Hepatocyte (in vitro differentiated cells): ENCODE results near the gene ARL10. TPM values are rescaled to one million over a fixed set of nuclear protein-coding genes. Genes with fewer than 3 reads are reported as not detected.

Experiments
- DNase-seq: peaks from one replicate; pipeline ENCODE4 v3.0.0-alpha.2; 2016; ENCODE audit warnings: low spot score
- H2AFZ ChIP-seq: fragments of 200-600 bp; sonication (generic); 2 replicates; pipeline ENCODE4 v1.6.0; 2016; ENCODE audit warnings: antibody characterized with exemption, mild to moderate bottlenecking
- H3K27ac ChIP-seq: fragments of 200-600 bp; sonication (generic); 2 replicates; pipeline ENCODE4 v1.5.1; 2016; ENCODE audit warnings: mild to moderate bottlenecking
- H3K27me3 ChIP-seq: fragments of 200-600 bp; sonication (generic); 2 replicates; pipeline ENCODE4 v1.6.1; 2016
- H3K36me3 ChIP-seq: fragments of 200-600 bp; sonication (generic); replicated peaks from 2 replicates; pipeline ENCODE4 v1.5.1; 2016; ENCODE audit warnings: low read depth; ENCODE audit not compliant: insufficient read depth
- H3K4me1 ChIP-seq: fragments of 200-600 bp; sonication (generic); 2 replicates; pipeline ENCODE4 v1.5.1; 2016; ENCODE audit warnings: mild to moderate bottlenecking, moderate library complexity; ENCODE audit not compliant: insufficient read depth
- H3K4me2 ChIP-seq: fragments of 200-600 bp; sonication (generic); 2 replicates; pipeline ENCODE4 v1.6.0; 2016
- H3K4me3 ChIP-seq: fragments of 200-600 bp; sonication (generic); 2 replicates; pipeline ENCODE4 v1.5.1; 2016; ENCODE audit warnings: mild to moderate bottlenecking
- H3K79me2 ChIP-seq: fragments of 200-600 bp; sonication (generic); 2 replicates; pipeline ENCODE4 v1.6.0; 2017; ENCODE audit warnings: mild to moderate bottlenecking
- H3K9me2 ChIP-seq: fragments of 200-600 bp; sonication (generic); replicated peaks from 2 replicates; pipeline ENCODE4 v1.6.0; 2017; ENCODE audit warnings: mild to moderate bottlenecking; ENCODE audit not compliant: insufficient read depth
- H3K9me3 ChIP-seq: fragments of 200-600 bp; sonication (generic); 2 replicates; pipeline ENCODE4 v1.5.1; 2016; ENCODE audit warnings: low read depth, mild to moderate bottlenecking
- H4K20me1 ChIP-seq: fragments of 200-600 bp; sonication (generic); 2 replicates; pipeline ENCODE4 v1.6.0; 2016; ENCODE audit warnings: mild to moderate bottlenecking; ENCODE audit not compliant: insufficient read depth, poor library complexity, severe bottlenecking
- CTCF ChIP-seq: fragments of 200-600 bp; sonication (generic); IDR thresholded peaks from 2 replicates; pipeline ENCODE4 v1.5.1; 2016; ENCODE audit warnings: antibody characterized with exemption, mild to moderate bottlenecking; ENCODE audit not compliant: poor library complexity
- EZH2 ChIP-seq: fragments of 200-600 bp; sonication (generic); IDR thresholded peaks from 2 replicates; pipeline ENCODE4 v1.6.1; 2016; ENCODE audit warnings: antibody characterized with exemption, mild to moderate bottlenecking, borderline replicate concordance
- EZH2phosphoT487 ChIP-seq: fragments of 200-600 bp; sonication (generic); IDR thresholded peaks from one replicate; pipeline ENCODE4 v1.6.1; 2018; ENCODE audit warnings: antibody characterized with exemption, mild to moderate bottlenecking, low read depth, moderate library complexity; ENCODE audit not compliant: unreplicated experiment, severe bottlenecking
- WGBS: methylation state at CpG from one replicate; pipeline ENCODE4 v1.1.6; 2016; ENCODE audit warnings: low lambda C conversion rate; ENCODE audit errors: missing lambda C conversion rate; 5-methylcytosine and 5-hydroxymethylcytosine counted together
- polyA plus RNA-seq: library from polyadenylated mRNA; unstranded; fragments of >200 nt; fragmentation: Nextera tagmentation; extraction: Ambion mirVana; gene quantifications from 2 replicates; pipeline ENCODE4 v1.2.1, GENCODE V29; 2016
- total RNA-seq: library from RNA; depleted of rRNA; stranded (reverse); fragments of >200 nt; gene quantifications from 2 replicates; pipeline ENCODE4 v1.2.3, GENCODE V29; 2014

The ARL10 gene
- total and polyA plus RNA-seq, 2 experiments from 2014 or later, result 4.4 to 6.7 TPM

GRCh38 chr5:176414704-176415103, 49.4 kb downstream of the ARL10 start:
- Histone ChIP-seq H3K9me3 (no peaks in the 10 kb centered on the region), H3K27me3 (no peaks in the 10 kb centered on the region), H3K4me2 (peak overlapping the region; percentile 96), H3K9me2 (no peaks in the 10 kb centered on the region), H2AFZ (no peak overlapping the region), H3K36me3 (no peaks in the 10 kb centered on the region), H3K27ac (peak overlapping the region; percentile 38), H3K4me3 (peak overlapping the region; percentile 98), H3K4me1 (peaks cover 20% of the 10 kb centered on the region), H4K20me1 (peaks cover 27% of the 10 kb centered on the region), H3K79me2 (peaks cover 54% of the 10 kb centered on the region)
- DNase-seq, result no peak
- TF ChIP-seq CTCF, result no peak
- TF ChIP-seq EZH2, result no peak
- TF ChIP-seq EZH2phosphoT487, result no peak
- 81% methylated on average over 3 of the region's 3 CpGs for WGBS

GRCh38 chr5:176415240-176415951, 50.1 kb downstream of the ARL10 start:
- peaks cover 48% of the 10 kb centered on the region for H3K79me2 ChIP-seq
- TF ChIP-seq EZH2, result no peak
- TF ChIP-seq CTCF, result no peak
- no peak for TF ChIP-seq EZH2phosphoT487
- no peak for DNase-seq
- H2AFZ ChIP-seq, result no peak overlapping the region
- H3K4me2 ChIP-seq, result peak overlapping the region; percentile 96
- no peaks in the 10 kb centered on the region for H3K9me3 ChIP-seq
- H4K20me1 ChIP-seq, result peaks cover 27% of the 10 kb centered on the region
- H3K27ac ChIP-seq, result peak overlapping the region; percentile 98
- H3K4me1 ChIP-seq, result peaks cover 20% of the 10 kb centered on the region
- H3K4me3 ChIP-seq, result peak overlapping the region; percentile 98
- no peaks in the 10 kb centered on the region for H3K9me2 ChIP-seq
- WGBS, result 71% methylated on average over 13 of the region's 13 CpGs
- no peaks in the 10 kb centered on the region for H3K36me3 ChIP-seq
- H3K27me3 ChIP-seq, result no peaks in the 10 kb centered on the region

- DNase-seq, result peak; percentile 97
- peak within 1 kb of the TSS; percentile 76 for H2AFZ ChIP-seq
- no peak for TF ChIP-seq EZH2
- TF ChIP-seq CTCF, result peak; percentile 71
- no peaks in the 10 kb centered on the region for H3K9me3 ChIP-seq
- H3K4me3 ChIP-seq, result peak within 1 kb of the TSS; percentile 98
- peak within 1 kb of the TSS; percentile 98 for H3K27ac ChIP-seq
- no peaks in the 10 kb centered on the region for H3K36me3 ChIP-seq
- H3K4me2 ChIP-seq, result peak within 1 kb of the TSS; percentile 96
- peaks cover 22% of the 10 kb centered on the region for H4K20me1 ChIP-seq
- H3K4me1 ChIP-seq, result peaks cover 20% of the 10 kb centered on the region
- H3K27me3 ChIP-seq, result no peaks in the 10 kb centered on the region
- WGBS, result 3% methylated on average over 51 of the region's 107 CpGs
- no peaks in the 10 kb centered on the region for H3K9me2 ChIP-seq
- peaks cover 43% of the 10 kb centered on the region for H3K79me2 ChIP-seq
Observed at GRCh38 chr5:176415952-176416924, 51.0 kb downstream of the ARL10 start, which contains the start of gene CLTB. Gene CLTB (minus strand): TSS chr5:176416539. CDS start chr5:176416363, 176 bp downstream.
